Measurements from ENCODE around the gene CACNA2D4.

Gene CACNA2D4

DNA sequence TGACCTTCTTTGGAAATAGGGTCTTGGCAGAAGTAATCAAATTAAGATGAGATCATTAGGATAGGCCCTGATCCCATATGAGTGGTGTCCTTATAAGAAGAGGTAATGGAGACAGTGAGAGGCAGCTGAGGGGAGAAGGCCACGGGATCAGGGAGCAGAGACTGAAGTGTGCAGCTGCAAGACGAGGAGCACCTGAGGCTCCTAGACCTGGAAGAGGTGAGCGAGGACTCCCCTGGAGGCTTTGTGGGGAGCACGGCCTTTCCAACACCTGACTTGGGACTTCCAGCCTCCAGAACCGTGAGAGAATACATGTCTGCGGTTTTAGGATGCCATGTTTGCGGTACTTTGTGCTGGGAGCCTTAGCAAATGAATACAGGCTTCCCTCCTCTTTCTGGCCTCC lies 60.6 kb downstream of the CACNA2D4 start:
- Histone ChIP-seq H3K36me3 (ENCODE audit: control insufficient read depth, insufficient read depth, low read length) (no peaks in the 10 kb centered on the region), H3K27me3 (replicated peaks; ENCODE audit: control insufficient read depth, insufficient read depth, low read length, poor library complexity, severe bottlenecking) (no peaks in the 10 kb centered on the region), H3K4me3 (ENCODE audit: insufficient read depth, low read depth, low read length, poor library complexity, severe bottlenecking) (no peak overlapping the region), H3K4me1 (ENCODE audit: control insufficient read depth, insufficient read depth, low read length, poor library complexity, severe bottlenecking) (no peaks in the 10 kb centered on the region), H3K27ac (ENCODE audit: insufficient read depth, low read length, poor library complexity, severe bottlenecking) (no peak overlapping the region), H3K9me3 (ENCODE audit: control insufficient read depth, low read length) (no peaks in the 10 kb centered on the region)
- DNase-seq, result no peak

GRCh38 chr12:1857086-1857485 lies 61.4 kb downstream of the CACNA2D4 start:
- Histone ChIP-seq H3K27me3 (replicated peaks; ENCODE audit: control insufficient read depth, insufficient read depth, low read length, poor library complexity, severe bottlenecking) (no peaks in the 10 kb centered on the region), H3K9me3 (ENCODE audit: control insufficient read depth, low read length) (no peaks in the 10 kb centered on the region), H3K27ac (ENCODE audit: insufficient read depth, low read length, poor library complexity, severe bottlenecking) (no peak overlapping the region), H3K36me3 (ENCODE audit: control insufficient read depth, insufficient read depth, low read length) (no peaks in the 10 kb centered on the region), H3K4me1 (ENCODE audit: control insufficient read depth, insufficient read depth, low read length, poor library complexity, severe bottlenecking) (no peaks in the 10 kb centered on the region), H3K4me3 (ENCODE audit: insufficient read depth, low read depth, low read length, poor library complexity, severe bottlenecking) (no peak overlapping the region)
- no peak for DNase-seq

- Histone ChIP-seq H3K4me1 (ENCODE audit: control insufficient read depth, insufficient read depth, low read length, poor library complexity, severe bottlenecking) (no peaks in the 10 kb centered on the region), H3K27me3 (replicated peaks; ENCODE audit: control insufficient read depth, insufficient read depth, low read length, poor library complexity, severe bottlenecking) (no peaks in the 10 kb centered on the region), H3K4me3 (ENCODE audit: insufficient read depth, low read depth, low read length, poor library complexity, severe bottlenecking) (no peak overlapping the region), H3K9me3 (ENCODE audit: control insufficient read depth, low read length) (no peaks in the 10 kb centered on the region), H3K27ac (ENCODE audit: insufficient read depth, low read length, poor library complexity, severe bottlenecking) (no peak overlapping the region), H3K36me3 (ENCODE audit: control insufficient read depth, insufficient read depth, low read length) (no peaks in the 10 kb centered on the region)
- no peak for DNase-seq
These were observed 63.2 kb downstream of the CACNA2D4 start for GRCh38 chr12:1855241-1855640.

- Histone ChIP-seq H3K4me1 (ENCODE audit: control insufficient read depth, insufficient read depth, low read length, poor library complexity, severe bottlenecking) (no peaks in the 10 kb centered on the region), H3K9me3 (ENCODE audit: control insufficient read depth, low read length) (no peaks in the 10 kb centered on the region), H3K4me3 (ENCODE audit: insufficient read depth, low read depth, low read length, poor library complexity, severe bottlenecking) (no peak overlapping the region), H3K27ac (ENCODE audit: insufficient read depth, low read length, poor library complexity, severe bottlenecking) (no peak overlapping the region), H3K27me3 (replicated peaks; ENCODE audit: control insufficient read depth, insufficient read depth, low read length, poor library complexity, severe bottlenecking) (no peaks in the 10 kb centered on the region), H3K36me3 (ENCODE audit: control insufficient read depth, insufficient read depth, low read length) (no peaks in the 10 kb centered on the region)
- DNase-seq, result no peak
These were observed 64.7 kb downstream of the CACNA2D4 start for GRCh38 chr12:1853716-1854115.

- Histone ChIP-seq H3K4me1 (ENCODE audit: control insufficient read depth, insufficient read depth, low read length, poor library complexity, severe bottlenecking) (no peaks in the 10 kb centered on the region), H3K4me3 (ENCODE audit: insufficient read depth, low read depth, low read length, poor library complexity, severe bottlenecking) (no peak overlapping the region), H3K27me3 (replicated peaks; ENCODE audit: control insufficient read depth, insufficient read depth, low read length, poor library complexity, severe bottlenecking) (no peaks in the 10 kb centered on the region), H3K36me3 (ENCODE audit: control insufficient read depth, insufficient read depth, low read length) (no peaks in the 10 kb centered on the region), H3K9me3 (ENCODE audit: control insufficient read depth, low read length) (no peaks in the 10 kb centered on the region), H3K27ac (ENCODE audit: insufficient read depth, low read length, poor library complexity, severe bottlenecking) (no peak overlapping the region)
- DNase-seq, result no peak
These were observed 66.4 kb downstream of the CACNA2D4 start for GRCh38 chr12:1852076-1852475.

- H3K36me3 ChIP-seq (ENCODE audit: control insufficient read depth, insufficient read depth, low read length), result no peaks in the 10 kb centered on the region
- H3K27me3 ChIP-seq (replicated peaks; ENCODE audit: control insufficient read depth, insufficient read depth, low read length, poor library complexity, severe bottlenecking), result no peaks in the 10 kb centered on the region
- no peaks in the 10 kb centered on the region for H3K9me3 ChIP-seq (ENCODE audit: control insufficient read depth, low read length)
- no peak overlapping the region for H3K27ac ChIP-seq (ENCODE audit: insufficient read depth, low read length, poor library complexity, severe bottlenecking)
- DNase-seq, result no peak
- H3K4me3 ChIP-seq (ENCODE audit: insufficient read depth, low read depth, low read length, poor library complexity, severe bottlenecking), result no peak overlapping the region
- no peaks in the 10 kb centered on the region for H3K4me1 ChIP-seq (ENCODE audit: control insufficient read depth, insufficient read depth, low read length, poor library complexity, severe bottlenecking)
These were observed 67.2 kb downstream of the CACNA2D4 start for GRCh38 chr12:1851151-1851701.

GRCh38 chr12:1848745-1849144 lies 69.7 kb downstream of the CACNA2D4 start:
- Histone ChIP-seq H3K36me3 (ENCODE audit: control insufficient read depth, insufficient read depth, low read length) (no peaks in the 10 kb centered on the region), H3K4me3 (ENCODE audit: insufficient read depth, low read depth, low read length, poor library complexity, severe bottlenecking) (no peak overlapping the region), H3K4me1 (ENCODE audit: control insufficient read depth, insufficient read depth, low read length, poor library complexity, severe bottlenecking) (no peaks in the 10 kb centered on the region), H3K9me3 (ENCODE audit: control insufficient read depth, low read length) (no peaks in the 10 kb centered on the region), H3K27ac (ENCODE audit: insufficient read depth, low read length, poor library complexity, severe bottlenecking) (no peak overlapping the region), H3K27me3 (replicated peaks; ENCODE audit: control insufficient read depth, insufficient read depth, low read length, poor library complexity, severe bottlenecking) (no peaks in the 10 kb centered on the region)
- DNase-seq, result no peak

DNA sequence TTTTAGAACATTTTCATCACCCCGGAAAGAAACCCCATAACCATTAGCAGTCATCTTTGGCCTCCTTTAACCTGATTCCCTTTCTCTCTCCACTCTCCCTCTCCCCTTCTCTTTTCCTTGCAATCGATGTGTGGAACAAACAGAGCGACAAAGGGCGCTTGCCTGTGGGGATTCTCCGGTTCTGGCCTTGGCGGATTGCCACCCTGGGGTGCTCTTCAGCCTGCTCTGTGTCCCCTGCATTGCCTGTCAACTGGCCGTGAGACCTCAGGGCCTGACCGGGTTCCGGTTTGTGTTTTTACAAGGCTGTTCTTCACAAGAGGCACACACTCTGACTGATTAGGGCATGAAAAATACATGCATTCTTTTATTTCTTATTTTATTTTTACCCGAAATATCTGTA lies 70.3 kb downstream of the CACNA2D4 start:
- H3K27ac ChIP-seq (ENCODE audit: insufficient read depth, low read length, poor library complexity, severe bottlenecking), result no peak overlapping the region
- H3K4me1 ChIP-seq (ENCODE audit: control insufficient read depth, insufficient read depth, low read length, poor library complexity, severe bottlenecking), result no peaks in the 10 kb centered on the region
- H3K4me3 ChIP-seq (ENCODE audit: insufficient read depth, low read depth, low read length, poor library complexity, severe bottlenecking), result no peak overlapping the region
- no peaks in the 10 kb centered on the region for H3K9me3 ChIP-seq (ENCODE audit: control insufficient read depth, low read length)
- no peak for DNase-seq
- no peaks in the 10 kb centered on the region for H3K27me3 ChIP-seq (replicated peaks; ENCODE audit: control insufficient read depth, insufficient read depth, low read length, poor library complexity, severe bottlenecking)
- H3K36me3 ChIP-seq (ENCODE audit: control insufficient read depth, insufficient read depth, low read length), result no peaks in the 10 kb centered on the region

GRCh38 chr12:1847411-1847810 lies 71.0 kb downstream of the CACNA2D4 start:
- Histone ChIP-seq H3K36me3 (ENCODE audit: control insufficient read depth, insufficient read depth, low read length) (no peaks in the 10 kb centered on the region), H3K9me3 (ENCODE audit: control insufficient read depth, low read length) (no peaks in the 10 kb centered on the region), H3K4me1 (ENCODE audit: control insufficient read depth, insufficient read depth, low read length, poor library complexity, severe bottlenecking) (no peaks in the 10 kb centered on the region), H3K4me3 (ENCODE audit: insufficient read depth, low read depth, low read length, poor library complexity, severe bottlenecking) (no peak overlapping the region), H3K27ac (ENCODE audit: insufficient read depth, low read length, poor library complexity, severe bottlenecking) (no peak overlapping the region), H3K27me3 (replicated peaks; ENCODE audit: control insufficient read depth, insufficient read depth, low read length, poor library complexity, severe bottlenecking) (no peaks in the 10 kb centered on the region)
- DNase-seq, result no peak

DNA sequence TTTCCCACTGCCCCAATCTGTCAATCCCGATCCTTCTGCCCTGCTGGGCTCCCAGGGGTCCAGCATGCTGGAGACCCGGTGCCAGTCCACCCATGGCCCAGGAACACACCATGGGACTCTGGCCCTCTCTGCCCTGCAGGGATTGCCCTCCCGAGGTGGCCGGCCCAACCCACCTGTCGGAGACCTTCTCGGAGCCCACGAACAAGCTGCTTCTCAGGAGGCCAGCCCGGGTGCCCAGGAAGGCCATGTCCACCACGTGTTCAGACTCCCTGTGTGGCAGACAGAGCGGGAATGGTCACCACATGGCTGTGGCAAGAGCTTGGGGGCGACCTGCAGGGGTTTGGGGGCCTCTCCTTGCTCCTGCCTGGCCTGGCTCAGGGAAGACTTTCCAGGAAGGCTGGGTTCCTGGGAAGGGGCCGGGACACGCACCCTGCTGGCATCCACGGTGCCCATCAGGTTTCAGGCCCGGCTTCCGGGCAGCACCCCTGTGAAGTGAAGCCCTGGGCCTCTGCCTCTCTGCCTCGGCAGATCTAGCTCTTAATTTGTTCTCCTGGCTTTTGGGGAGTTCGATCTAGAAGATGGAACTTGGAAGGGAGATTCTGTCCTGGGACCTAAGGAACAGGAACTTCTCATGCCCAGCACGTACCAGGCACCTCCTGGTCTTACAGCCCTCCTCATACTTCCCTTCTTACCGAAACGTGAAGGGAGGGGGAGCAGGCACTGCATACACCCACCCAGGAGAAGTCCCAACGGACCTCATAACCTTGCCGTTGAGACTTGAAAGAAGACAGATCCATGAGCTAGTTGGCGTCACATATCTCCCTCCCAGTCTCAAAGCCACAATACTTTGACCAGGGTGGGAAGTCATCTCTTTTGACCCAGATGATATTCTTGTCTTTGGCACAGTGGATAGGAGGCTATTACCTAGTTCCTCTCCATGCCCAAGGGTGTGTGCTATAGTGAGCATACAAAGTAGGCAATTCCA lies 71.7 kb downstream of the CACNA2D4 start:
- no peak for DNase-seq
- Histone ChIP-seq H3K36me3 (ENCODE audit: control insufficient read depth, insufficient read depth, low read length) (no peaks in the 10 kb centered on the region), H3K4me3 (ENCODE audit: insufficient read depth, low read depth, low read length, poor library complexity, severe bottlenecking) (no peak overlapping the region), H3K27ac (ENCODE audit: insufficient read depth, low read length, poor library complexity, severe bottlenecking) (no peak overlapping the region), H3K4me1 (ENCODE audit: control insufficient read depth, insufficient read depth, low read length, poor library complexity, severe bottlenecking) (no peaks in the 10 kb centered on the region), H3K27me3 (replicated peaks; ENCODE audit: control insufficient read depth, insufficient read depth, low read length, poor library complexity, severe bottlenecking) (no peaks in the 10 kb centered on the region), H3K9me3 (ENCODE audit: control insufficient read depth, low read length) (no peaks in the 10 kb centered on the region)
